SK-N-SH treated with all-trans-retinoic acid at 6 μM for 48 hours (cell line): ENCODE data around the gene ASB2.
A peak's percentile ranks its signal among the peaks of the same experiment; 100 is the strongest.

Experiments
- ATAC-seq: fragments of 200-7000 bp; cut with Tn5 transposase; 3 replicates; pipeline ENCODE4 v1.9.1; 2020; ENCODE audit warnings: mild to moderate bottlenecking, moderate library complexity
- ARNTL ChIP-seq: fragments of 450-650 bp; formaldehyde crosslinking; IDR thresholded peaks from 2 replicates; pipeline ENCODE4 v1.5.0; 2020; ENCODE audit warnings: low read depth, mild to moderate bottlenecking, moderate library complexity, borderline replicate concordance
- BACH2 ChIP-seq: fragments of 250-450 bp; sonication (Bioruptor Pico); IDR thresholded peaks from 2 replicates; pipeline ENCODE4 v1.9.0; 2021; ENCODE audit warnings: mild to moderate bottlenecking, borderline replicate concordance
- CSDC2 ChIP-seq: fragments of 250-450 bp; sonication (Bioruptor Pico); IDR thresholded peaks from 2 replicates; pipeline ENCODE4 v1.5.0; 2020; ENCODE audit warnings: mild to moderate bottlenecking, moderate library complexity
- CSRNP3 ChIP-seq: fragments of 250-450 bp; sonication (Bioruptor Pico); IDR thresholded peaks from 2 replicates; pipeline ENCODE4 v1.5.1; 2021; ENCODE audit warnings: mild to moderate bottlenecking, moderate library complexity
- ESRRG ChIP-seq: fragments of 250-450 bp; sonication (Bioruptor Pico); IDR thresholded peaks from 2 replicates; pipeline ENCODE4 v1.6.1; 2021; ENCODE audit warnings: mild to moderate bottlenecking
- GLIS3 ChIP-seq: fragments of 250-450 bp; sonication (Bioruptor Pico); IDR thresholded peaks from 2 replicates; pipeline ENCODE4 v1.5.0; 2020; ENCODE audit warnings: mild to moderate bottlenecking, moderate library complexity
- ISL1 ChIP-seq: fragments of 250-450 bp; sonication (Bioruptor Pico); IDR thresholded peaks from 2 replicates; pipeline ENCODE4 v2.1.2; 2022; ENCODE audit warnings: mild to moderate bottlenecking, moderate library complexity
- OSR1 ChIP-seq: fragments of 250-450 bp; sonication (Bioruptor Pico); IDR thresholded peaks from 2 replicates; pipeline ENCODE4 v1.8.0; 2022; ENCODE audit warnings: moderate library complexity, mild to moderate bottlenecking, inconsistent platforms
- PATZ1 ChIP-seq: fragments of 250-450 bp; sonication (Bioruptor Pico); IDR thresholded peaks from 2 replicates; pipeline ENCODE4 v1.8.0; 2020; ENCODE audit warnings: mild to moderate bottlenecking, moderate library complexity, borderline replicate concordance
- POU6F1 ChIP-seq: fragments of 250-450 bp; sonication (Bioruptor Pico); IDR thresholded peaks from 2 replicates; pipeline ENCODE4 v1.8.0; 2021; ENCODE audit warnings: low read depth, mild to moderate bottlenecking, moderate library complexity, borderline replicate concordance
- PPARA ChIP-seq: fragments of 250-450 bp; sonication (Bioruptor Pico); IDR thresholded peaks from 2 replicates; pipeline ENCODE4 v1.5.0; 2020; ENCODE audit warnings: mild to moderate bottlenecking, borderline replicate concordance
- RARB ChIP-seq: fragments of 250-450 bp; sonication (Bioruptor Pico); IDR thresholded peaks from 2 replicates; pipeline ENCODE4 v1.8.0; 2021; ENCODE audit warnings: mild to moderate bottlenecking, moderate library complexity
- SNAI2 ChIP-seq: fragments of 250-450 bp; sonication (Bioruptor Pico); IDR thresholded peaks from 2 replicates; pipeline ENCODE4 v1.5.0; 2020; ENCODE audit warnings: mild to moderate bottlenecking, moderate library complexity
- TCF4 ChIP-seq: fragments of 250-450 bp; sonication (Bioruptor Pico); IDR thresholded peaks from 2 replicates; pipeline ENCODE4 v1.8.0; 2021; ENCODE audit warnings: mild to moderate bottlenecking, moderate library complexity, borderline replicate concordance
- TOX ChIP-seq: fragments of 250-450 bp; sonication (Bioruptor Pico); IDR thresholded peaks from 2 replicates; pipeline ENCODE4 v1.8.0; 2021; ENCODE audit warnings: mild to moderate bottlenecking, moderate library complexity, borderline replicate concordance
- TSHZ2 ChIP-seq: fragments of 250-450 bp; sonication (Bioruptor Pico); IDR thresholded peaks from 2 replicates; pipeline ENCODE4 v1.5.0; 2020; ENCODE audit warnings: mild to moderate bottlenecking, moderate library complexity
- ZC3H10 ChIP-seq: fragments of 250-450 bp; sonication (Bioruptor Pico); IDR thresholded peaks from 2 replicates; pipeline ENCODE4 v1.5.1; 2021; ENCODE audit warnings: mild to moderate bottlenecking, moderate library complexity
- ZFP3 ChIP-seq: fragments of 250-450 bp; sonication (Bioruptor Pico); IDR thresholded peaks from 2 replicates; pipeline ENCODE4 v1.5.0; 2020; ENCODE audit warnings: mild to moderate bottlenecking, moderate library complexity
- ZFP30 ChIP-seq: fragments of 450-650 bp; formaldehyde crosslinking; IDR thresholded peaks from 2 replicates; pipeline ENCODE4 v1.5.0; 2022; ENCODE audit warnings: mild to moderate bottlenecking, moderate library complexity
- ZNF565 ChIP-seq: fragments of 450-650 bp; formaldehyde crosslinking; conservative IDR thresholded peaks from 2 replicates; pipeline ENCODE4 v1.5.0; 2020; ENCODE audit warnings: low read depth, mild to moderate bottlenecking, moderate library complexity
- ZNF70 ChIP-seq: fragments of 450-650 bp; formaldehyde crosslinking; IDR thresholded peaks from 2 replicates; pipeline ENCODE4 v1.5.0; 2020; ENCODE audit warnings: mild to moderate bottlenecking, moderate library complexity
- ZNF8 ChIP-seq: fragments of 450-650 bp; formaldehyde crosslinking; IDR thresholded peaks from 2 replicates; pipeline ENCODE4 v1.5.0; 2020; ENCODE audit warnings: mild to moderate bottlenecking, moderate library complexity

Gene ASB2

GRCh38 chr14:93953263-93953662, 23.1 kb downstream of the ASB2 start:
- no peak for TF ChIP-seq ZNF70 (CRISPR knock-in tag)
- TF ChIP-seq ZNF8 (CRISPR knock-in tag): no peak
- TF ChIP-seq CSDC2 (CRISPR knock-in tag): no peak
- no peak for TF ChIP-seq ZFP3 (CRISPR knock-in tag)
- no peak for TF ChIP-seq OSR1 (CRISPR knock-in tag)
- TF ChIP-seq ZC3H10 (CRISPR knock-in tag): no peak
- no peak for TF ChIP-seq TOX
- TF ChIP-seq POU6F1 (CRISPR knock-in tag): no peak
- TF ChIP-seq ISL1 (CRISPR knock-in tag): no peak
- TF ChIP-seq PATZ1 (CRISPR knock-in tag): no peak
- no peak for TF ChIP-seq TCF4 (CRISPR knock-in tag)
- no peak for TF ChIP-seq RARB (CRISPR knock-in tag)
- TF ChIP-seq BACH2 (CRISPR knock-in tag): no peak
- no peak for TF ChIP-seq PPARA (CRISPR knock-in tag)
- ATAC-seq: no peak

- TF ChIP-seq ZNF565 (CRISPR knock-in tag) (no peak), TSHZ2 (no peak), ARNTL (CRISPR knock-in tag) (no peak), GLIS3 (CRISPR knock-in tag) (no peak), ISL1 (CRISPR knock-in tag) (no peak), CSRNP3 (CRISPR knock-in tag) (no peak), CSDC2 (CRISPR knock-in tag) (no peak), ZFP30 (CRISPR knock-in tag) (no peak), ZC3H10 (CRISPR knock-in tag) (no peak), TCF4 (CRISPR knock-in tag) (no peak), ESRRG (CRISPR knock-in tag) (no peak), PPARA (CRISPR knock-in tag) (no peak), OSR1 (CRISPR knock-in tag) (no peak), RARB (CRISPR knock-in tag) (no peak), SNAI2 (no peak), ZFP3 (CRISPR knock-in tag) (no peak)
- ATAC-seq: no peak
These were observed 23.5 kb downstream of the ASB2 start for GRCh38 chr14:93952829-93953228.

- TF ChIP-seq TOX: no peak
- no peak for TF ChIP-seq ZNF70 (CRISPR knock-in tag)
- peak; percentile 18; the same call in 1 of the 3 replicates for ATAC-seq
These were observed 24.5 kb downstream of the ASB2 start for GRCh38 chr14:93951635-93952540.
